Hematopoietic multipotent progenitor cell treated with erythropoietin and hydrocortisone succinate and interleukin-3 and kit ligand, for 4 days (in vitro differentiated cells): ENCODE results near the gene CHST3.

Experiments used
- DNase-seq: peaks from one replicate; pipeline ENCODE4 v3.0.0-alpha.2; 2015

CHST3 gene

DNA sequence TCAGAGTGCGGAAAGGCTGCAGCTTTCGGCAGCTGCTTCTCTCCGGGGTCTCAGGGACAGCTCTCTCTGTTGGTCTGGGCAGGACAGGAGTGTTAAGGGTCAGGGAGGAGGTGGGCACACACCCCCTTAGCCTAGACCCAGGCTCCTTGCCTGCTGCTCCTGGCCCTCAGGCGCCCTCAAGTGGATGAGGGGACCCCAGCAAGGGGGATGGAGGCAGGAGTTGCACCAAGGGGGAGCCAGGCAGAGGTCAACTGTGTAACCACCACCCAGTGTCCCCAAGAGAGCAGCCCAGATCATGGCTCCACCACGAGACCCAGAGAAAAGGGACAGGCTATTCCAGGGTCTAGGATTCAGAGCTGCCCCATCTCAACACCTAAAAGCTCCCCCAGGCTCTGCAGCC is 97.3 kb downstream of the CHST3 start:
- peak; percentile 42 for DNase-seq

DNA sequence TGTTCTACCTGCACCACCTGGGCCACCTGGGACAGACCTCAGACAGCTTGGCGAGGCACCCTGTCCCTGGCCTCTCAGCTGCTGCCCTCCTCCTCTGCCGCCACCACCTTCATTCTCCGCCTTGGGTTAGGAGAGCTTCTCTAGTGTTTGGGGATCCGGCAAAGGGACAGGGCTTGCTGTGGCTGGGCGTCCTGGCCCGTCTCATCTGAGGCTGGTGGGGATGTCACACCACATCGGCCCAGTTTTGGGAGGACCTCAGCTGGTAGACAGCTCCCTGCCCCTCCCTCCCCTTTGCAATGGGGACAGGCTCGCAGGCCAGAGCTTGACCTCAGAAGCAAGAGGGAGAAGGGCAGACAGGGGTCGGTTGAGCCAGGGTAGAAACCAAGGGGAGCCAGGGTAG is 97.7 kb downstream of the CHST3 start:
- no peak for DNase-seq

GRCh38 chr10:72062382-72062781 is 98.2 kb downstream of the CHST3 start:
- no peak for DNase-seq
